UCSD-AML1 (cell line): ENCODE data around the gene HEATR1.
"Not testable (repeated sequence)": the region's sequence is repeated elsewhere in the genome, so short reads cannot be mapped to it uniquely, and the experiment has no call there.

Experiments used
- DNase-seq: peaks from one replicate; lab custom pipeline; 2025; ENCODE audit not compliant: unreplicated experiment; lab: John Stamatoyannopoulos, UW

HEATR1 gene

DNA sequence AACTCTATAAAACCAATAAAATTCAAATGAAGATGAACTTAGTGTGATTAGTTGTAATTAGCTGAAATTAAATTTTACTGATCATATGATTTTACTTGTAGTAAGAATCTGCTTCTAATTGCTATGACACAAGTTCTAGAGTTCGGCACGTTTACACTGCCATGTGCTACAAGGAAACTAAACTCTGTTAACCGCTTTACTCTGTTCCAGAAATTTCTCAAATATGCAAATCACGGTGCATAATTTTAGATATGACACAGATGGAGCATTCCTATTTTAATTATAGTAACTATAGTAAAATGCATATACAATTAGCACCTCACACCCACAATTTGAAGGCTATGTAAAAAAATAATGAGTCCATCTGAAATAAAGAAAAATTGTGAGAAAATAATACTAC is 14.8 kb downstream of the HEATR1 start:
- DNase-seq: no peak

DNA sequence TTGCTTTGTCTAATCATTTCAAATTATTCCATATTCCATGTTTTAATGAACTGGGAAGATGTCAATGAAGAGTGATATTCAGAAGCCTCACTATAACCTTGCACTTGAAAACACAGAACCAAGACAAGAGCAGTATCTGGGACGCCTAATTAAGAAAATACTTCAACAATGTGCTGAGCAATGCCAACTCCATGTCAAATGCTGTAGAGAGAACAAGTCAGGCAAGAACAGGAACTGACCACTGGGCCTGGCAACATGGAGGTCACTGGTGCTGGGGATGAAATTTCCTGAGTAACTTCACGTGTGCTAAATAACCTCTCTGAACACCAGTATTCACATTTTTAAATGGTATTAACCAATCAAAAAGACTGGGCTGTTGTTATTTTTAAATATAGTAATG is 22.8 kb downstream of the HEATR1 start:
- no peak for DNase-seq

DNA sequence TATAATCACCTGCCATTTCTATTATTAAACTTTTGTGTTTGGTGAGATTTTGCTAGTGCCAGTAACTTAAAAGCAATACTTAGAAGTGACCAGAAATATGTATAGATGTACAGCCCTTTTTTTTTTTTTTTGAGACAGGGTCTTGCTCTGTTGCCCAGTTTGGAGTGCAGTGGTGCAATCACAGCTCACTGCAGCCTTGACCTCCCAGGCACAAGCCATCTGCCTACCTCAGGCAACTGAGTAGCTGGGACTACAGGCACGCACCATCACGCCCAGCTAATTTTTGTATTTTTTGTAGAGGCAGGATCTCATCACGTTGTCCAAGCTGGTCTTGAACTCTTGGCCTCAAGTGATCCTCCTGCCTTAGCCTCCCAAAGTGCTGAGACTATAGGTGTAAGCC is 23.9 kb downstream of the HEATR1 start:
- DNase-seq: not testable (repeated sequence)

DNA sequence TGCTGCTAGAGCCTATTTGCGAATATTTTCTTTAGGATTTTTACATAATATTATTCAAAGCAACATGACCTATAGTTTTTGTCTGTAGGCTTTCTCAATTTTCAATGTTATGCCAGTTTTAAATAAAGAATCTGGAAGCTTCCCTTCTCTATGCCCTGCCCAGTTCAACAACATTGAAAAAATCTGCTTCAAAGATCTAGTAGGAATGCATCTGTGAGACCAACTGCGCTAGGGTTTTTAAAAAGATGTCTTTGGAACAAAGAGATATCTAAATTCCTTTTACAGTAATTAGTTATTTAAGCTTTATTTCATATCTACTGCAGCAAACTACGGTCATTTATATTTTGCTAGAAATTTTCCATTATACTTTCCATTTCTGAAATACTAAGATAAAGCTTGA is 25.7 kb downstream of the HEATR1 start:
- DNase-seq: no peak

DNA sequence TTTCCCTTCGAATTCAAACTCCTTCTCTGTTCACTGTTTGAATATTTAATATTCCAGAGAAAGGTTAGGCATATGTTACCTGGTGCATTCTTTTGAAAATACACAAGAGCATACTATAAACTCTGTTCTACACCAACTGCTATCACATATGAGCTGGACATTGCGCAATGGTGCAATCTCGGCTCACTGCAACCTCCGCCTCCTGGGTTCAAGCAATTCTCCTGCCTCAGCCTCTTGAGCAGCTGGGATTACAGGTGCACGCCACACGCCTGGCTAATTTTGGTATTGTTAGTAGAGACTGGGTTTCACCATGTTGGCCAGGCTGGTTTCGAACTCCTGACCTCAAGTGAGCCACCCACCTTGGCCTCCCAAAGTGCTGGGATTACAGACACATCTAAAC is 27.3 kb downstream of the HEATR1 start:
- not testable (repeated sequence) for DNase-seq

DNA sequence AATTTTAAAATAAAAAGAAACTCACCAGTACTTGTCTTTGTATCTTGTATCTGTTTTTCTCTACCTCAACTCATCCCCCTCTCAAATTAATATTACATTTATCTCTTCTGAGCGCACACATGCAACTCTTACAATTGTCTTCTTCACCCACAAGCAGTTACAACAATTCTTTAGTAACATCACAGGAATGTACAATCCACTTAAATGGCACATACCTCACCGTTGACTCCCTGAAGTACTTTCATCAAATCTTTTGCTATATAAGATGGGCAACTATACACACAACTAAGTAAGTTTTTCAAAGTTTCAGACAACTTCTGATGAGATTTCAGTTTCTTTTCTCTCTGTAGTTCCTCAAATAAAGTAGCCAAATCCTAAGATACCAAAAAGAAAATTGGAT is 28.3 kb downstream of the HEATR1 start:
- DNase-seq: no peak

DNA sequence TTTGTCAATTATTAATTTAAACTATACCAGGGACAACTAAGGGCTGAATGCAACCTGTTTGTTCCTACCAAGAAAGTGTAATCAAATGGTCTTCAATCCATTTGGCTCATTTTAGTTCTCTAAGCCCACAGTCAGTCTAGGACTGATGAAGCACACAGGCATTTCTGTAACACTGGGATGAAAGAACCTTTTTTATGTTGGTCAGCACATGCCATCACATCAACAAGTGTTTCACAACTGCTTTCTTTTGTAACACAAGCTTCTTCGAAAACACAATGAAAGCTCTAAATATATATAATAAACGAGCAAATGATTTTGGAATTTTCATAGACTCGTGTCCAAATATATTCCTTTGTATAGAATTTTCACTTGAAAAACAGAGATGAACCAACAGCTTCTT is 28.8 kb downstream of the HEATR1 start:
- DNase-seq: no peak

DNA sequence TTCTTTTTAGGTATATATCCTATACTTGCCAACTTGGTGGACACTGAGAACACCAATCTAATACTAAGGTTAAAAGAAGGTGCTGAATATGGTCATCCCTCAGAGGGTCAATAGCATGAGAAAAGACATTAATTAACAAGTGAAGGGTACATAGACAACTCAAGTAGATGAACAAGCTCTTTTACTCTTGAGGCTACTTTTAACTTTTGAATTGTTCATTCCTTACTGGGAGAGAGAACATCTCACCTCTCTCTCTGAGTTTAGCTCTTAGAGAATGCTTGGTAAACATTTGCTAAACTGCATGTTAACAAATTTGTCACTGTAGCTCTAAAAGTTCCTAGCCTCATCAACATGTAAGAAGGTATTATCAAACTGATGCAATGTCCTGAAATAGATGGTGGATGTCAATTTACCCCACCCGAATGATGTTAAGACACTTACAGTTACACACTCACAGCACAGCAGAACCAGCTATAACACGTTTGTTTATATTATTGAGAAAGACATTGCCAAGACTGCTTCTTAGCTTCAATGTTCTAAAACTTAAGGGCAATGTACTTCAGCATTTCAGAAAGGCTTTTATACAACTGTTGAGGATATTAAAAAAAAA is 35.9 kb downstream of the HEATR1 start:
- no peak for DNase-seq

DNA sequence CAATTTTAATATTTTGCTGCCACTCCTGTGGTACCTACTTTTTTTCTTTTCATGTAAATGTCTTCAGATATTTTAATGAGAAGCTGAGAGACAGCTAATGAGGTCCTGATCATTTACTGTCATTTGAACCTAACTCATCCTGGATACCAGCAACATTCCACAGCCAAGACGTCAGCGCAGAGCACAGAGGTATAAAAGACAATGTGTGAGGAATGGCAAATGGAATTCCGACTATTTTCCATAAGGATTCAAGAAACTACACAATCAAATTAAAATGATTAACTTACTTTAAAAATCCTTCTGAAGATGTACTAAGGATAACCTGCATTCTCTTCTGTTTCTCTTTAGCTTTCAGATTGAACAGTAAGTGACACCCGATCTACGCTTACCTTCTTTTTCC is 38.8 kb downstream of the HEATR1 start:
- no peak for DNase-seq

DNA sequence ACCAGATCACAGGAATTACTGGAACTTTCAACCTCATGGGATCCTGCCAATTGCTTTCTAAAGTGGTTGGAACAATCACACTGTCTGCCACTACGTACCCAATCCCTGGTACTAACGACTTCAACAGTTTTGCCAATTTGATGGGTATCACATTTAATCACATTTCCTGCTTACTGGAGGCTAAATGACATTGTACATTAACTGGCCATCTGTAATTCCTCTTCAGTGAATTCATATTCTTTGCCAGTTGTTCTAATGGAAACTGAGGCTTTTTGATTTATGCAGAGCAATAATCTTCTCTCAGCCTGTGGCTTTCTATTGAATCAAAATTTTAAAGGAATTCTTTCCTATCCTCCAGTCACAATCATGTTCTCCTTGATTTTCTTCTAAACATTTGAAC is 42.3 kb downstream of the HEATR1 start:
- no peak for DNase-seq

DNA sequence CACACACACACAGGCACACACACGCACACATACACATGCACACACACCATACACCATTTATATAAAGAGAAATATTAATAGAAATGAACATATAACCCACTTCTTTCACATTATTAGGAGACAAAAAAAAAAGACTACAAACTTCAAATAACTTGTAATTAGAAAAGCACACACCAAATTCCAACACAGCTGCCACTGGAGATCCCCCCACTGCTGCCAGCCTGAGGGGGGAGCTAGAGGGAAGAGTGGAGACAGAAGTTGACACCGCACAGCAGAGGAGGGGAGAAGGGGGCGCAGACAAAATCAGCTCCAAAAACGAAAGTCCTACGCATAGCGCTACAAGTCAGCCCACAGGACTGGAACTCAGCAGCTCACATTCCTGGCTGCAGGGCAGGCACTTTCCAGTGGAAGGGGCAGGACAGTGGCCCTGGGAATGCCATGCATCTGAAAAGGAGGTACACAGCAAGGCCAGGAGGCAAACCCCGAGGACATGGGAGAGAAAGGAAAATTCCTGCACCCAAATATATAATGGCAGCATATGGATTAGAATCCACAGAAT is 44.0 kb downstream of the HEATR1 start:
- DNase-seq: no peak

DNA sequence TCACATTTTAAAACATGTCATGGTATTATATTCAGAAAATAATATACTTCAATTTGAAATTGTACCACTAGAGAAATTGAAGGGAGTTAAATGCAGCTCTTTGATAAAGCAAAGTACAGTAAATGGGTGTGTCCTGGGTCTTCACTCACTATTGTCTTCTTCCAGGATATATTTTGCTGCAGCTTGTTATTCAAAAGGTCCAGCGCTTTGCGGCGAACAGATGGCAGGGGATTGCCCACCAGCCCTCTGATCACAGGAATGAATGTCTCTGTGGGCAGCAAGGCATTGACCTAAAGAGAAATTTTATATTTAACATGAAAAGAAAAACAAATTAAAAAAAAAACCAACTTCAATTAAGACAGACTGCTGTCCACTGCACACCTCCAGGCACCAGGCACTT is 45.5 kb downstream of the HEATR1 start:
- DNase-seq: no peak

DNA sequence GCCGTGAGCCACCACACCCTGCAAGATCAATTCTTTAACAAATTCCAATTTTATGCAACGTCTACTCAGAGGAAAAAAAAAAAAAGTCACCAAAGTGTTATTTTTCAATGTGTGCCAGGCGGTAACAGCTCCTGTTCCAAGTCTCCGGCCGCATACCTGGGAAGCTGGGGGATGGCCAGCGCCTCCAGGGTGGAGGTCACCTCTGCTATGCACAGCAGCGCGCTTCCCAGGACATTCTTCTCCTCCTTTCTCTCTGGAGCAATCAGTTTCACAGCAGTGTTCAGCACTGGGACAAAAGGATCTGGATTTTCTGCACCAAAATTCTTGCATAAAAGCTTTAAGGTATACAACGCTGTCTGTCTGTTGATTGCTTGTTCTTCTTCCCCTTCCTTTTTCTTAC is 46.2 kb downstream of the HEATR1 start:
- no peak for DNase-seq

DNA sequence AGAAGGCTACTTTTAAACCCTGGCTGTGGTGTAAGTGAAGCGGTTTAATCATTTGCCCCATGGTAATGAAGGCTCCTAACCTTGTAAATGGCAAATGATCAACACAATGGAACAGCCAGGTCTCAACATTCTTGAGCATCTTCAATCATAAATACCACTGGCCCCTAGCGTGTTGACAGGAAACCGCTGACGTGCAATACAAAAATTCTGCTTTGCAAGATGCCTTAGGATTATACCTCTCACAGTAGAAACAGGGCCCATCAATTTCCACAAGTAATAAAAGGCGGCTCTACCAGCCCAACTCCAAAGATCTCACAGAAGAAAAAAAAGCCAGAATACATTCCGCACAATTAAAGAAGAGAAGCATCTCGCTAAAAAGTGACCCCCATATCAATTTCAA is 47.7 kb downstream of the HEATR1 start:
- no peak for DNase-seq

DNA sequence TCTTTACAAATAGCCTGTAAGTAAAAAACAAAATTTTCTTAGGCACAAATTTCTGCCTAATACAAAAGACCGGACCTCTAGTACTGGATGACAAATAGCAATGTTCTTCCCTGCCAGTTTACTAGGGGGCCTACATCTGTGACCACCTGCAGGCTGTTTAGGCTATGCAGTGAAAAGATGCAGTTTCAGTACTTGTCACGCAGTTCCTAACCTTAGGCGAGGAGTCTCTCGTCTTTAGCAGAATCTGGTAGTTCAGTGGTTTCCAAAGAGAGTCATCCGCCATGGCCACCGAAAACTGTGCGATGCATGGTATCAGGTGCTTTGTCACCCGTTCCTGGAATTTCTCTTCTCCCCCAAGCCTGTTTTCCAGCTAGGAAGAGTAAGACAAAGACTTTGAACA is 50.9 kb downstream of the HEATR1 start:
- DNase-seq: no peak

DNA sequence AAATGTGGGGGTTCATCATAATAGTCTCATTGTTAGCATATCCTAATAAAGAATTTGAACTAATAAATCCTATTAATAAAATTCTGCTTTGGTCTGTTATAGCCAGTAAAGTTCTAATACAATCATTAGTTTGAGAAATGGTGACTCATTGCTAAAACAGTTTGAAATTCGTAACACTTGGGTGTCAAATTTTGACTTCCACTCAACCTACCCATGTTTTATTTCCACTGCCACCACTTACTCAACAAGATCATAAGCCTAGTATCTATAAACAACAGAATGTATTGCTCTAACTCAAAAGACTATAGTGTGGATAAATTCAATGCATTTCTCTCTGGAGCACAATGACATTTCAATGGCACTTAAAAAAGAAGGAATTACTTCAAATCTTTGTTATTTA is 51.4 kb downstream of the HEATR1 start:
- DNase-seq: no peak

DNA sequence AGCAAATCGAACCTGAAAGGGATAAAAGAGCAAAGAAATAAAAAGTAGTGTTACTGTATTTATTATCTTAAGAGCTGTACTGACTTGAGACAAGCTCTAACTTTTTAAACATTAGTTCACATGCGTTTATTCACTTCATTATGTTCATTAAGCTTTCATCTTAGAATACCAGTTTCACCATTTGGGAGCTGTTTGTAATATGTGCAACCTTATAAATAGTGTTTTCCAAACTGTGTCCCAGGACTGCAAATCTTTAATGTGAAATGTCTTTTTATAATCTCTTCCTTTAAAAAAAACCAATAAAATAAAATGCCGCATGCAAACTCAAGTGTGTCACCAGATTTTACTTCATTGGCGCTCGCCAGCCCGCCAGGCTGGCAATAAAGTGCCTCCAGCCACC is 52.2 kb downstream of the HEATR1 start:
- no peak for DNase-seq

DNA sequence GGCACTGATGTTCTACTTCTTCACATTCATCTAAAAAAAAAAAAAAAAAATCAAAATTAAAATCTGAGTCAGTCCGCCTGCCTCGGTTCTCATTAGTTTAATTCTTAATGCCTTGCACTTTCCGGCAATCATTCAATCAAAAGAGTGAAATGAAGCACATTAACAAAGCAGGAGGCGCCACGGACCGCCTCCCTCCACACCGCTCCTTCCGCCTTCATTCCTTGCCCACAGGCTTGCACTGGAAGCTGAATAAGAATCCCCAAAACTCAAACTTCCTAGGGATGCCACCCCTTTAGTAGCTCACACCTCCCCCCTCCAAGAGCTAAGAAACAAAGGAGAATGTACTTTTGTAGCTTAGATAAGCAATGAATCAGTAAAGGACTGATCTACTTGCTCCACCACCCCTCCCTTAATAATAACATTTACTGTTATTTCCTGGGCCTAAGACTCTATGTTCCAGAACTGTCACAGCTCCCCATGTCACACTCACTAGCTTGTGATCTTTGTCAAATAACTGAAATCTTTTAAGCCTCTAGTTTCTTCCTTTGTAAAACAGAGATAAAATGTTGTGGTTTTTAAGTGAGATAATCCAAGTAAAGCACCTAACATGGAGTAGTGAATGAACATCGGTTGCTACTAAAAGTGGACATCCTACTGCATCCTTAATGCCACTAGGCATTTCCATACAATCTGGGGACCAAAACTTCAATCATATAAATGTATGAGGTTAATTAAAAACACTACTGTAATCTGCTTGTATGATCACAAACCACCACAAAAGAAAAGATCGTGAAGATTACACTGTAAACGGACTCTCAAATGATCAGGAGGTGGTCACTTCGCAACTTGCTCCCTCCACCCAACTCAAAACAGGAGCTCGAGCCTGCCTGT is 53.1 kb downstream of the HEATR1 start:
- no peak for DNase-seq

DNA sequence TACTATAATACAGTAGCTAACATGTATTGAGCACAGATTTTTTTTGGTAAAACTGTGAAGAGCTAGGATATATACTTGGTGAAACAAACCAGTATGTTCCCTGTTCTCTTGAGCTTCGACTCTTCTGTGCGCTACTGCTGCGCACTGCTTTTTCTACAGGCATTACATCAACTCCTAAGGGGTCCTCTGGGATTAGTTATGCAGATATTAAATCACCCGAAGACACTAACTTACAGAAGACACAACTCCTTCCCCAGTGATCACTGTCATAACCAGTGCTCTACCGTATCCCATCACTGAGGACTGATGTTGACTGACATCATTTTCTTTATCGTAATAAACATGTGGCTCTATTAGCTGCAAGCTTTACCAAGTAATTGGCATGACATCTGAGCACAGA is 55.9 kb downstream of the HEATR1 start:
- no peak for DNase-seq

DNA sequence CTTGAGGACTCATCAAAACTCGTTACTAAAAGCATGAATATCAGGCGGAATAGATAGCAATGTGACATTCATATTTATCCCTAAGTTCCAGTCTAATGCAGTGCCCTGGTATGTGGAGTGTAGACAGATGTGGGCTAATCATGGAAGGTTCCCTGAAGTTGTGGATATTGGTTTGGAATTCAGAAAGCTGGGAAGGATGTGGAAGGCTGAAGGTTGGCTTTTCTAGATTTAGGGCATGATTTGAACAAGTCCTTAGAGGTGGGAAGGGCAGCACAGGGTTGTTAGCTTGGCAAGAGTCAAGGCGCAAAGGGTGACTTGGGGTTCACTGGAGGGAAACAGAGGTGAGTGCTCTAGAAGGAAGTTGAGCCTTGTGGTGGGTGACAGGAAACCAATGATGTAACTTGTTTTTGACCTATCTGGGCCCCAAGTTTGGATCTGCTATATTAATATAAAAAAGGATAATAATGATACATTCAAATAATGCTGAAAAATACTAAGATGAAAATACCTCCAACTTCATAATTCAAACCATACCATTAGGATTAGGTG is 58.6 kb downstream of the HEATR1 start:
- DNase-seq: no peak

DNA sequence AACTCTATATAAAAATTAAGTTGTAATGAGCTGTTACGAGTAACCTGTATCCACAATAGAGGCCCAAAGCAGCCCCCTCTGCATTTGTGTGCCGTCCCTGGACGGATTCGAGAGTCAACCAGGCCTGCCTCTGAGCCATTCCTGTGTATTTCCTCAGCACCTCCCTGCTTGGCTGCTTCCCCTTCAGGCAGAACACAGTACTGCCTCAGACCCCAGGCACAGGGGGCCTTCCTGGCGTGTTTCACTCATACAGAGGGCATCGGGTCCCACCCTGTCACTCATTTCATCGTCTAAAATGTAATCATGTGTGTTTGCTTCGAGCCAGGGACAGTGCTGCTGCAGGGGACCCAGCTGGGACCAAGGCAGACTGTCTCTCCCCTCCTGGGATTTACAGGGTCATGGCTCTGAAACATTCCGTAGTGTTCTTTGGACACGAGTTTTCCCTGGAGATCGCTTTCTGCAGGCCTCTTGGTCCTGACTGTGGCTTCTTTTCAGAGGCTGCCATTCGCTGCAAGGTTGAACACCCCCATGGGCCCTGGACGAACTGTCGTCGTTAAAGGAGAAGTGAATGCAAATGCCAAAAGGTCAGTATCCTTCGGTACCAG is 61.1 kb downstream of the HEATR1 start:
- DNase-seq: no peak

DNA sequence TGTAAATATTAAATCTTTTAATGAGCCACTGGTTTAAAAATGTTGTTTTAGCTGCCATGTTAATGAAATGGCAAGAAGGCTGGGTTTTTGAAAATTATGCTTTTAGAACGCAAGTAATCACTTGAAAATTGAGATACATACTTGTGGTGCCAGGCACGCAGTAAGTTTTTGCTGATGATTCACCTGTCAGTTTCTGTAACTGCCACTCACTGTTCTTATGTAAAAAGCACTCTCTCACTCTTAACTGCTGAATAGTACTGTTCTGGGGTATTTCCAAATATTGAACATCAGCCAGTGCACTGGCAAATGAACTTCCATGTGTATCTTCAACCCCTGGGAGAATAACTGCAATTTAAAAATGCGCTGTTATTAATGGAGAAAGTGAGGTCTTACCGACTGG is 62.6 kb downstream of the HEATR1 start:
- no peak for DNase-seq
